ENCODE results near the gene ZDHHC8.

Gene ZDHHC8, protein sequence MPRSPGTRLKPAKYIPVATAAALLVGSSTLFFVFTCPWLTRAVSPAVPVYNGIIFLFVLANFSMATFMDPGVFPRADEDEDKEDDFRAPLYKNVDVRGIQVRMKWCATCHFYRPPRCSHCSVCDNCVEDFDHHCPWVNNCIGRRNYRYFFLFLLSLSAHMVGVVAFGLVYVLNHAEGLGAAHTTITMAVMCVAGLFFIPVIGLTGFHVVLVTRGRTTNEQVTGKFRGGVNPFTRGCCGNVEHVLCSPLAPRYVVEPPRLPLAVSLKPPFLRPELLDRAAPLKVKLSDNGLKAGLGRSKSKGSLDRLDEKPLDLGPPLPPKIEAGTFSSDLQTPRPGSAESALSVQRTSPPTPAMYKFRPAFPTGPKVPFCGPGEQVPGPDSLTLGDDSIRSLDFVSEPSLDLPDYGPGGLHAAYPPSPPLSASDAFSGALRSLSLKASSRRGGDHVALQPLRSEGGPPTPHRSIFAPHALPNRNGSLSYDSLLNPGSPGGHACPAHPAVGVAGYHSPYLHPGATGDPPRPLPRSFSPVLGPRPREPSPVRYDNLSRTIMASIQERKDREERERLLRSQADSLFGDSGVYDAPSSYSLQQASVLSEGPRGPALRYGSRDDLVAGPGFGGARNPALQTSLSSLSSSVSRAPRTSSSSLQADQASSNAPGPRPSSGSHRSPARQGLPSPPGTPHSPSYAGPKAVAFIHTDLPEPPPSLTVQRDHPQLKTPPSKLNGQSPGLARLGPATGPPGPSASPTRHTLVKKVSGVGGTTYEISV

GRCh38 chr22:20131597-20131858 is at the start of gene ZDHHC8:
ZDHHC8 (plus strand) TSS chr22:20131804; CDS start chr22:20131948, 144 bp downstream.
- no peak for DNase-seq

GRCh38 chr22:20083157-20083890 is 48.3 kb upstream of the ZDHHC8 start:
- DNase-seq = no peak

GRCh38 chr22:20083891-20084546 is 47.6 kb upstream of the ZDHHC8 start:
- DNase-seq = no peak

GRCh38 chr22:20084547-20085413 is 46.8 kb upstream of the ZDHHC8 start:
- DNase-seq = no peak

- no peak for DNase-seq
Observed at GRCh38 chr22:20085651-20086050, 46.0 kb upstream of the ZDHHC8 start.

DNA sequence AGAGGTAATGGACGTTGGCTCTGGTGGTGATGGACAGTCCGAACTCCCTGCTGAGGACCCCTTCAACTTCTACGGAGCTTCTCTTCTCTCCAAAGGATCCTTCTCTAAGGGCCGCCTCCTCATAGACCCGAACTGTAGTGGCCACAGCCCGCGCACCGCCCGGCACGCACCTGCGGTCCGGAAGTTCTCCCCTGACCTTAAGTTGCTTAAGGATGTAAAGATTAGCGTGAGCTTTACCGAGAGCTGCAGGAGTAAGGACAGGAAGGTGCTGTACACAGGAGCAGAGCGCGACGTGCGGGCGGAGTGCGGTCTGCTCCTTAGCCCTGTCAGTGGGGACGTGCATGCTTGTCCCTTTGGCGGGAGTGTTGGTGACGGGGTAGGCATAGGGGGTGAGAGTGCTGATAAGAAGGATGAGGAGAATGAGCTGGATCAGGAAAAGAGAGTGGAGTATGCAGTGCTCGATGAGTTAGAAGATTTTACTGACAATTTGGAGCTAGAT is 45.5 kb upstream of the ZDHHC8 start:
- DNase-seq = no peak

DNA sequence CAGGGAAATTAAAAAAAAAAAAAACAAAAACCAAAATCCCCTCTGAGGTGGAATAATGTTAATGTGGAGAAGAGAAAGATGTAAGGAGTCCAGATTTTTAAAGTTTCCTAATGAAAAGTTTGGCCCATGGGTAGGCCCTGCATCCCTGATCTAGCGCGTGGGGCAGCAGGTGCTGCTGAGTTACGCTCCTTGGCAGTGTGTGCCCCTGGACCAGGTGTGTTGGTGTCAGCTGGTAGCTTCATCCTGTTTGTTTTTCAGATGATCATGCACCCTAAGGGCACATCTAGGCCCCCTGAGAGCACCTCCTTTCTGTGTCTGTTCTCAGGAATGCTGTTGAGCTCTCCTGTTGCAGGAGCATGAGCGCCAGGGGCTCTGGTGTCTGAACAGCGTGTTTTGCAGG is 44.8 kb upstream of the ZDHHC8 start:
- DNase-seq = no peak

DNA sequence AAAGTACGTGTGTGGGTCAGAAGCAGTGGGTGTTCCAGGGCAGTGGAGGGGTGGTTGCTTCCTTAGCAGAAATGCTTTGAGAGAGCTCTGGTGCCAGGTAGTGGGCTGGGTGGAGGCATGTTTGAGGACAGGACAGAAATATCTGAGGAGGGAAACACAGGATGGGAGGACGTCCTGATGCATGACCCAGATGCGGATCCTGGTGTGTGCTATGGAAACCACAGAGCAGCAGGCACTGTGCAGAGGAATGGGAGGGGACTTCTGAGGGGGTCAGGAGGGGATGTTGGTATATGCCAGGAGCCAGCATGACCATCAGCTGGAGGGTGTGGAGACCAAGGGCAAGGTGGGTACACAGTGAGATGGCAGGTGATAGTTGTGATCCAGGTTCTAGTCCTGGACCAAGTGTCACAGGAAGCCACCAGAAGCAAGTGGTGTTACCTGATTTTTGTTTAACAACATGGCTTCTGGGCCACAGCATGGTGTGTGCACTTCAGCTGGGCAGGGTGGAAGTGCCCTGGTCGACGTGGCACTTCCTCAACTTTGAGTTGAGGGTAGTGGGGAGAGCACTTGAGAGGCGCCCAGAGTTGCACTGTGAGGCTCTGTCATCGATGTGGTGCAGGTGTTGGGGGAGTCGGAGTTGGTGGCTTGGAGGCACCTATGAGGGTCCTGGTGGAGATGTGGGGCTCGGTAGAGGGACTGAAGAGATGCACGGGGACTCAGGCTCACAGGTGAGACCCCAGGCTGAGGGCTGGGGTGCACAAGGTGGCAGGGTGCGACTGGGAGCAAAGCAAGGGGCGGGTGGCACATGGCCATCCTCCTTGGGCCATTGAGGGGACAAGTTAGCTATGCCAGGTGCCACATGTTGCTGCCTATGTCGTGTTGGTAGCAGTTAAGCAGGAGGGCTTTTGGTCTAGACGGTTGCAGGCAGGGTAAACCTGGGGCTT is 44.0 kb upstream of the ZDHHC8 start:
- DNase-seq = no peak

DNA sequence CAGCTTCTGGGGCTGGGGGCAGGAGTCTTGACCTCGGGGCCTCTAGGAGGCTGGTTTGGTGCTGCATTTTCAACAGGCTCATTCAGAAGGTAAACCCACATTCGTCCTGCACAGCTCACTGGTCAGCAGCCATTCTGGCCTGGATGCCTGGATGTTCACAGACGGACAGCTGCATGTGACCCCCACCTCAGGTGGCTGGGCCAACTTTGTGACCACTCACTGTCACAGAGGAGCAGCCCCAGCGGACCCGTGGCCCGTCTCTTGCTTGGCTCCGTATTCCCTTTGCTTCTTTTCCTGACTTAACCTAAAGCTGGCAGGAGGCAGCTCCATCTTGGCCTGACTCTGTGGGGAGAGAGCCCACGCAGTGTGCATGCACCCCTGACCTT is 43.3 kb upstream of the ZDHHC8 start:
- no peak for DNase-seq

DNA sequence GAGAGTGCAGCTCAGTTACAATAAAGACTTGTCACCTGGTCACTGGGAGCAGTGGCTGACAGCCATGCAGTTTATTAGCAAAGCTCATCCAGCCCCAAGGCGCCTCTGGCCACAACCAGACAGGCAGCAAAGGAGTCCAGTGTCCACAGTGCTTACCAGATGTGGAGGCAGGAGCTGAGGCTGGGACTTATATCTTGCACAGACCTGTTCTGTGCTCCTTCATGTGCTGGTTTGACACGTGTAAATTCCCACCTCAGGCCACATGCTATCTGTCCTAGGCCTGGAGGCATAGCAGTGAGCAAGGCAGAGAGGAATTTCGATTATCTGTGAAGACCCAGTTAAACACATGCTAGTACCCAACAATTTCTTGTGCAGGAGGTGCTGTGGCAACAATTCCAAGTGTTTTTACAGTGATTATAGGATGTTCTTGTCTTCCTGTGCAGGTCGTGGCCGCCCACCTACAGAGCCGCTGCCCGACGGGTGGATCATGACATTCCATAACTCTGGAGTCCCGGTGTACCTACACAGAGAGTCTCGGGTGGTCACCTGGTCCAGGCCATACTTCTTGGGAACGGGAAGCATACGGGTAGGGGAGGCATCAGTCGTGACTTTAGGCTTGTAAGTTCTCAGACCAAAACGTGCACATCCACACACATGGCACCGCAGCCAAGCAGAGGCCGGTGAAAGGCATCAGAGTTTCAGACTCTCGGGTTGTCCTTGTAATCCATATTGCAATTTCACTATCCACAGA is 42.2 kb upstream of the ZDHHC8 start:
- no peak for DNase-seq

DNA sequence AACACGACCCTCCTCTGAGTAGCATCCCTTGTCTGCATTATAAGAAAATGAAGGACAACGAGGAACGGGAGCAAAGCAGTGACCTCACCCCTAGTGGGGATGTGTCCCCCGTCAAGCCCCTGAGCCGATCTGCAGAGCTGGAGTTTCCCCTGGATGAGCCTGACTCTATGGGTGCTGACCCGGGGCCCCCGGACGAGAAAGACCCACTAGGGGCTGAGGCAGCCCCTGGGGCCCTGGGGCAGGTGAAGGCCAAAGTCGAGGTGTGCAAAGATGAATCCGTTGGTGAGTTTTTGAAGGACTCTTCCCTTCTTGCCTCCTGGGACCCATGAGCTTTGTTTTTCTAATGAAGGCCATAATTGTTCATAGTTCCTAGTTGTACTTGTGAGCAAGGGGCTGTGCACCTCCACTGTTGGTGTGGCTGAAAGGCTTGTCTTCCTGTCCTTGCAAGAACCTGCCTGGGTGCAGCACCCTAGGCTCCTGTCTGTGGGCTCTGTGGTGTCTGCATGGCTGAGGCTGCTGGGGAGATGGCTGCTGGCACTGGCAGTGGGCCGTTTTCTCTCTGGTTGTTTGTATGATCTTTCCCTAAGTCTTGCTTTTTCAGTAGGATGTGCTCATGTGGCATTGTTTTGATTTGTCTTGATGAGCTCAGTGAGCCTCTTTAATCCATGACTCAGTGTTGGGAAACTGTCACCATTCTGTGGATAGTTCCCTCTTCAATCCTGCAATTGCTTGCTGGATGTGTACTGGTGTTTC is 41.5 kb upstream of the ZDHHC8 start:
- no peak for DNase-seq

DNA sequence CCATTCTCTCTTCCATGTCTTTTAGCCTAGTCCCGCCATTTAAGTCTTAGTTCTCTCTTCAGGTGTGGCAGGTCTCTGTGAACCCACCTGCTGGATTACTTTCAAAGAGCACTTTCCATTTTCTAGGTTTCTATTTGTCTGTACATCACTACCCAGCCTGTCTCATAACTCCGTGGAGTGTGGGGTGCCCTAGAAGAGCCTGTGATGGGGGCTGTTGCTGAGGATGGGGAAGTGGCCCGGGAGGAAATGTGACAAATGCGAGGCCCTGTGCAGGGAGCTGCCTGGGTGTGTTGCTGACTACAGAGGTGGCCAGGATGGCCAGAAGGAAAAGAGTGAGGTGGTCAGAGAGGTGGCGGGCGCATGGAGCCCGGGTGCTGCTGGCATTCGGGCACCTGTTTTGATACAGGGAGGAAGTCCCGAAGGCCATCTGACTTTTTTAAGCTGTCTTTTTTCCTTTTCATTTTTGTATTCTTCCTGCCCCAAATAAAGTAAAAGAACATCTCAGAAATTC is 40.8 kb upstream of the ZDHHC8 start:
- no peak for DNase-seq

GRCh38 chr22:20091690-20092476 is 39.7 kb upstream of the ZDHHC8 start:
- no peak for DNase-seq

GRCh38 chr22:20092477-20092854 is 39.1 kb upstream of the ZDHHC8 start:
- DNase-seq = no peak

GRCh38 chr22:20093418-20094196 is 38.0 kb upstream of the ZDHHC8 start:
- DNase-seq = no peak

DNA sequence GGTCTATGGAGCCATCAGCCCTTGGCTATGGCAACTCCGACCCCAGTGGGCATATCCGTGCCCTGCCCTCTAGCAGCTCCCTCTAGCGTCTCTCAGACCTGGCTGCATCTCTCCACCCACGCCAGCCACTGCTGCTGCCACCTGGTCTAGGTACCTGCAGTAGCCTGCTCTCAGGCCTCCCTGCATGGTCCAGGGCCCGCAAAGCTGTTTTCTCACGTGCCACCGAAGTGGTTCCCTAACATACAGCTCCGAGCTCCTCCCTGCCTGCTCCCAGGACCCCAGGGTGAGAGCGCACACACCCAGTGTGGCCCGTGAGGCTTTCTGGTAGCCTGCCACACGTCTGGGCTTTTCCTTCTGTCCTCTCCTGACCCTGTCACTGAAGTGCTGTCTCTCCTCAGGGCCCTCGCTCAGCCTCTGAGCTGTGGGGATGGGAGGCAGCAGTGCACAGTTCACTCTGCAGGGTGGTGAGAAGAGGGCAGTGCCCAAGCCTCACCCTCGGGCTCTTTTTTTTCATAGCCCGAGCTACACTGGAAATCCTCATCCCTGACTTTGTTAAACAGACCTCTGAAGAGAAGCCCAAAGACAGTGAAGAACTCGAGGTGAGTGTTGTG is 37.3 kb upstream of the ZDHHC8 start:
- DNase-seq = no peak

DNA sequence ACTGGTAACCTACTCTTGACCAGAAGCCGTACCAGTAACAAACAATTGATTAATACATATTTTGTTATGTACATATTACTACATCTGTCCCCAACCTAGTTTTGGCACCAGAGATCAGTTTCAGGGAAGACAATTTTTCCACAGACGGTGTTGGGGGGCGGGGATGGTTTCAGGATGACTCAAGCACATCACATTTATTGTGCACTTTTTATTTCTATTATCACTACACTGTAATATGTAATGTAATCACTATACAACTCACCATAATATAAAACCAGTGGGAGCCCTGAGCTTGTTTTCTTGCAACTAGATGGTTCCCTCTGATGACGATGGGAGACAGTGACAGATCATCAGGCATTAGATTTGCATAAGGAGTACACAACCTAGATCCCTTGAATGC is 36.1 kb upstream of the ZDHHC8 start:
- no peak for DNase-seq
